GF-D8 (cell line): ENCODE data around the gene TMEM43.

ENCODE experiments used
- DNase-seq: peaks from one replicate; lab custom pipeline; 2025; lab: John Stamatoyannopoulos, UW

TMEM43 gene

GRCh38 chr3:14151471-14152083 lies 26.7 kb downstream of the TMEM43 start:
- DNase-seq, result no peak

DNA sequence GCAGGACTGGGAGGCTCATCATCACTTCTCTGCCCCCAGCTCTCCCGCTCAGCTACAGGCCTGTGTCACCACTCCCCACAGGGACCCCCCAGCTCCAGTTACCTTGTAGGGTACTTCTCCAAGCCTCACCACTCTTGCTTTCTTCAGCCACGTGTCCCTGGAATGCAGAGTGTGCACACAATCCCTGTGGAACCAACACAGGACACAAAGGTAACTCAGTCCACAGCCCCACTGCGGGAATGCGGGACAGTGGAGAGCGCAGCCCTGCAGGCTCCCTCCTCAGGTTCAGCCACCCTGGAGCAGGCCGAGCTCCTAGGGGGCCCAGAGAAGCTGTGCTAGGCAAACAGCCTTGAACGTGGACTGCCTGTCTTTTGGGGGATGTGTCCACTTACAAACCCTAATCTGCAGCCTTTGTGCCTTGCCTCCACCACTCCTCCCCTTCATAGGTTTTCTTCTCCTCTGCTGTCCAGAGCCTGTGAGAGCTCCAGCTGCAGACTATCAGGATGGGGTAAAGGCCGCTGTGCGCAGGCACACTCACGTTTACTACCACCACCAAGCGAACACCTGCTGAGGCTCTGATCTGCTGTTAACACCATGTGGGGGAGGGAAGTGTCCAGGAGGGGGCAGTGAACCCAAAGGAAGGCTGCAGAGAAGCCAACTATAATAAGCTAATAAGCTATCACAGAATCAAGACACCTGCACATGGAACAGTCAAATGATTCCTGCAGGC lies 27.5 kb downstream of the TMEM43 start:
- no peak for DNase-seq

DNA sequence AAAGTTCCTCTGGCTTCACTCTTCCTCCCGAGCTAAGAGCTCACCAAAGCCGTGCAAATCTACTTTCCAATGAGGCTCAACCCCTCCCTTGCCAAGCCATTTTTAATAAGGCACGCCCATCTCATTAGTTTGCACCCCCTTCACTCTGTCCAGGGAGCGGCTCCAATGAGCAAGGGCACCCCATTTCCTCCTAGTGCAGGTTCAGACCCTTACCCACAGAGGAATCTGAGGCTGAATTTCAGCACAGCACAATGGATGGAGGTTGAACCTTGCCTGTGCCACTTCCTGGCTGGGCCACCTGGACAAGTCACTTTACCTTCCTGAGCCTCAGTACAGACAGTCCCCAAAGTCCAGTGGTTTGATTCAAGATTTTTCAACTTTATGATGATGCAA lies 28.1 kb downstream of the TMEM43 start:
- DNase-seq, result no peak

DNA sequence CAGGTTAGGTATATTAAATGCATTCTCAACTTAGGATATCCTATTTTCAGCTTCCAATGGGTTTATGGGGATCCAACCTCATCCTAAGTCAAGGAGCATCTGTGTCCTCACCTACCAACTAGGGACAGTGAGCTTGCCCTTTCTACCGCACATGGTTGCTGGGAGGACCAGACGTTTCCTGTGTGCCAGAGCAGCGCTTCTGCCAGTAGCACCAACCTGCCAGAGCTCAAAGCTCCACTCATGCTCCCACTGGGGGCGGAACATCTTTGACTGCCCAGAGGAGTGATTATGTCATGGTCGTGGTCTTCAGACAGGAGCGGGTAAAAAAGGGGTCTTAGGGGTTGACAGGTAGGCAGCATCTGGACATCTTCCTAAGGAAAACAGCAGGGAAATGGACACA lies 28.8 kb downstream of the TMEM43 start:
- DNase-seq, result no peak

GRCh38 chr3:14154276-14154675 lies 29.4 kb downstream of the TMEM43 start:
- DNase-seq, result no peak

DNA sequence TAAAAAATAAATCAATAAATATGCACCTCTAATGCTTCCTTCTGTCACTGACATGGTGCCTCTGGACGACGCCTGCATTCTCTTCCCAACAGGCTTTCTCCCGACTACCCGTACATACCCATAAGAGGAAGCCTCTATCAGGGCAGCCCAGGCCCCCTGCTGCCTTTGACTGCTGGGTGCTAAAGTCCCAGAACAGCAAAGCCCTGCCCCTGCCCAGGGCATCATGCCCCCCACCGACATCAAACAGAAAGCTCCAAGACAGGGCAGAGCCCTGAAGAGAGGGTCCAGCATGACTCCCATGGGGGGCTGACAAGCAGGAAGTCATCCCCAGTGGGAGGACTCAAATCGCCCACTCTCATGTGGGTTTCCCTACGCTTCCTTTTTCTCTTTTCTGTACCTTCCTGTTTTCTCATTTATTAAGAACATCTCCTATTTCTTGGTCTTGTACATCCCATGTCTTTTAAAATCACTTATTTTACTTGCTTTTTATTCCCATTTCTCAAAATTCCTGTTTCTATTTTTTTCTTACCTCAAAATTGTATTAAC lies 30.1 kb downstream of the TMEM43 start:
- DNase-seq, result no peak

DNA sequence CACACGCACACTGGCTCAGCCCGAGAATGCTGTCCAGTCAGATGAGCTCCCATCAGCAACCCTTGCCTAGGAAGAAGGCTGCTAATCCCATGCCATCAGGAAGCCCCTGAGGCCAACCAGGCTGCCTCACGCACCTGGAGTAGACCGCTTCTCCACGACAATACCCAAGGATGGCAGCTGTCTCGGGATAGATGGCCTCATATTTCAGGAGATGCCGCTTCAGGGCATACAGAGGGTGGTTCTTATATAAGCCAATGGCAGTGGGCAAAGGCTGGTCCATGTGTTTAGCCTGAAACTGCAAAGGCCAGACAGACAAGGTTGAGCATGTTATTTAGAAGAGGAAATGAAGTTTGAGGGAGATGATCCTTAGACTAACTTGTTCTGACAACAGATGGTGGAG lies 31.3 kb downstream of the TMEM43 start:
- no peak for DNase-seq

- no peak for DNase-seq
Observed at GRCh38 chr3:14156843-14157561, 32.1 kb downstream of the TMEM43 start.

DNA sequence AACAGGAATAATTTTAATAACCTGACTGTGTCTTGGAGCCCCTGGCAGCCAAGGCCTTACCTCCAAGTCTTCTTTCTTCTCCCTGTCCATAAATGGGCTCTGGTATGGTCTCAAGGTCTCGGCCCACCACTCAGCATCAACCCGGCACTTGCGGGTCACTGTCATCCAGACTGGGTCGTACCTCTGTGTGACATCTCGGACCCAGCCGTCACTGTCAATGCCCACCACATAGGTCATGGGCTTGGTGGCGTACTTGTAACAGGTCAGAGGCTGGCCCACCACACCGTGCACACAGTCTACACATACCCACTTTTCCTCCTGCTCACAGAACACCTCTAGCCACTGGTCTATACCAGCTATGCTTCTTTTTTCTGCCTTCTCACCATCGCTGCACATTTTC lies 33.1 kb downstream of the TMEM43 start:
- no peak for DNase-seq

DNA sequence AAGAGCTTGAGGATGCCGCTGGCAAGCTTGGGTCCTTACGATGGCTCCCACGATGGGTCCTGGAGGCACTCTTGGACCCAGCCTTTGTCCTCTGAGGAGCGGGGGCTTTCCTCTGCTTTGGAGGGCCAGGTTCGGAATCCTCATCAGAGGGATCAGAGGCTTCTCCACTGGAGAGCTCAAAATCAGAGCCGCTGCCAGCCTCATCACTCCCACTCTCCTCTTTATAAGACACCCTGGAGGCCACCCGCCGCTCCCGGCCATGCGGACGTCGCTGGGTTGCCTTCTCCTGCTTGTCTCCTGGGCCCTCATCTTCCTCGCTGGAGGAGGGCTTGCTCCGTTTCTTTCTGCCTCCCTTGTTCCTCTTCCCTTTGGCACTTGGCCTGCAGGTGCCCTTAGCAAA lies 33.5 kb downstream of the TMEM43 start:
- no peak for DNase-seq

- DNase-seq, result no peak
Observed at GRCh38 chr3:14159426-14159825, 34.6 kb downstream of the TMEM43 start.

GRCh38 chr3:14161282-14161681 lies 36.4 kb downstream of the TMEM43 start:
- no peak for DNase-seq

- no peak for DNase-seq
Observed at GRCh38 chr3:14162178-14162577, 37.3 kb downstream of the TMEM43 start.

- DNase-seq, result no peak
Observed at GRCh38 chr3:14166877-14167603, 42.2 kb downstream of the TMEM43 start.

- DNase-seq, result no peak
Observed at GRCh38 chr3:14169435-14169834, 44.6 kb downstream of the TMEM43 start.

GRCh38 chr3:14169871-14170270 lies 45.0 kb downstream of the TMEM43 start:
- no peak for DNase-seq

GRCh38 chr3:14170531-14171159 lies 45.8 kb downstream of the TMEM43 start:
- DNase-seq, result no peak

DNA sequence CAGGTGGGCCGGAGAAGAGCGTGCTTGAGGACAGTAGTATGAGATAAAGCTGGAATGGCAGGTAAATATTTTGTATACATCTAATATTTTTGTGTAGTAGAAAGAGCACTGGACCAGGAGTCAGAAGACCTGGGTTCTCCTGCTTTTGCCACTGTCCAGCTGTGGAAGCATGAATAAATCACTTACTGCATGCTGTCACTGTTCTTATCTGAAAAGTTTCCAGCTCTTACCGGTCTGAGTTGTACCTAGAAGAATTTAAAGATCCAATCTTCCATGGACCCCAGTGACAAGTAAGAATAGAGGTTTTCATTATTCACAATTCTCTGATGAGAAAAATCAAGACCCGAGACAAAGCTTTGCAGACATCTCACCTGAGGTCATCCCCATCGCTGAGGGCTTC lies 47.6 kb downstream of the TMEM43 start:
- no peak for DNase-seq

DNA sequence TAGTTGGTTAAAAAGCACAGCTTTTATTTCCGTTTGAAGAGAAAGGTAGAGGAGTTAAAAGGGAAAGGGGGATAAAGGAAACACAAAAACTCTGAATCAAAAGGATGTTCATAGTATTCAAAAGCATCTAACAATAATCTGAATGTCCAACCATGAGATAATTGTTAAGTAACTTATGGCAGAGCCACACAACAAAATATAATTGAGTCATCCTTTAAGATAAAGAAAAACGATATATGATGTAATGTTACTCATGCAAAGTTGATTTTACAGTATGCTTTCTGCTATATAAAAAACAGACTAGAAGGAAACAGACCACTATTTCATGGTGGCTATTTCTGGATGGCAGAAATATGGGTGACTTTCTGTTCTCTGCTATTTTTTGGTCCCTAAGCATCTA lies 49.6 kb downstream of the TMEM43 start:
- no peak for DNase-seq

DNA sequence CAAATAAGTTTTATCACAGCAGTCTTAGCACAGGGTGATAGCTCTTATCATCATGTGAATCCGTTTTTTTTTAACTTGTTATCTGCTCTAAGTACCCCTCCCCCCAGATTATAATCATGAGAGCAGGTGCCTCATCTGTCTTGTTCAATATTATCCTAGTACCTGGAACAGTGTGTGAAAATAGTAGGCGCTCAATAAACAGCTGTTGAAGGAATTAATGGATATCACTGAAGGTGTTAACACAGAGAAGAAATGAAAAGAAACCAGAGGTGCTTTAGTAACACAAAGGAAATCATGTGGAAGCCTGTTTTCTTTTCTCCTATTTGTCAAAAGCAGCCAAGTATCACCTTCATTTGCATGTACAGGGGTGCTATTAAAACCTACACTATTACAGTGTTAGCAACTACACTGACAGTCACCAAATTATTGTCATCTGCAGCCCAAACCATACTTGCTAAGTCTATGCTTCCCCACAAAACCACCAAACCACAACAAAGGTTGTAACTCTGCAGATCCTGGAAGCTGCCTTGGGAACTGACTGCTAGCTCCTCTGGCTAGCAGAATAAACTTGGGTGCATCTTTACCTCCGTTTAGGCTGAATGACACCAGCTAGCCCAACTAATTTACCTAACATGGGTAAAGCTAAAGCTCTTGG lies 50.7 kb downstream of the TMEM43 start:
- peak; percentile 58 for DNase-seq

DNA sequence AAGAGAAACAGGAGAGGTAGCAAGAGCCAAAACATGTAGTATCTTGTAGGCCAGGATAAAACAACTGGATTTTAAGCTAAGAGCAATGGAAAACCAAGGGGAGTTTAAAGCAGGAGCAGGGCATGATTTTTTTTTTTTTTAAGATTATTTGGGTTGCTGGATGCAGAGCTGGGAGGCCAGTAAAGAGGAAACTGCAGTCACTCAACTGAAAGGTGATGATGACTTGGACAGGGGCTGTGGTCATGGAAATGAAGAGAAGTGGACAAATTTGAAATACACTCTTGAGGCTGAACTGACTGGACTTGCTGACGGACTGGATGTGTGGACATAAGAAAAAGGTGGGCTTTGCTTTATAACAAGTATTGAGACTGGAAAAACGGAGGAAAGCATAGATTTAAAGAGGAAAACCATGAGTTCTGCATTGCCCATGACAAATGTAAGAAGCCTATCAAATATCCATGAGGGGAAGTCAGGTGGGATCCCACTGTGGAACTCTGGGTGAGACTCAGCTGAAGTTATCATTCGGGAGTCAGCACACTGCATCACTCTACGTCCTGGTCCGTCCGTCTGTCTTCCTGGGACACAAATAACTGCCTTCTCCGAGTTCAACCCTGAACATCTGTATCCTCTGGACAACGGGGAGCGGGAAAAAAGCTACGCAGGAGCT lies 52.9 kb downstream of the TMEM43 start:
- DNase-seq, result no peak
